Measurements from ENCODE around the gene NCAN.

NCAN gene

GRCh38 chr19:19258589-19259338, 47.0 kb downstream of the NCAN start:
- DNase-seq (ENCODE audit: low read depth): no peak
- H3K4me3 ChIP-seq (ENCODE audit: control insufficient read depth, low read depth, low read length): no peak overlapping the region
- TF ChIP-seq CTCF (IDR thresholded peaks at IDR 0.05; ENCODE audit: control insufficient read depth, insufficient read depth, low read depth, low read length, missing control alignments): no peak

GRCh38 chr19:19259741-19260140, 48.0 kb downstream of the NCAN start:
- no peak for DNase-seq (ENCODE audit: low read depth)
- no peak overlapping the region for H3K4me3 ChIP-seq (ENCODE audit: control insufficient read depth, low read depth, low read length)
- TF ChIP-seq CTCF (IDR thresholded peaks at IDR 0.05; ENCODE audit: control insufficient read depth, insufficient read depth, low read depth, low read length, missing control alignments): no peak

GRCh38 chr19:19260417-19261214, 48.9 kb downstream of the NCAN start:
- TF ChIP-seq CTCF (IDR thresholded peaks at IDR 0.05; ENCODE audit: control insufficient read depth, insufficient read depth, low read depth, low read length, missing control alignments): no peak
- H3K4me3 ChIP-seq (ENCODE audit: control insufficient read depth, low read depth, low read length): no peak overlapping the region
- no peak for DNase-seq (ENCODE audit: low read depth)

GRCh38 chr19:19261350-19262189, 49.8 kb downstream of the NCAN start:
- H3K4me3 ChIP-seq (ENCODE audit: control insufficient read depth, low read depth, low read length): no peak overlapping the region; the same call in 1 of the 2 replicates
- no peak for TF ChIP-seq CTCF (IDR thresholded peaks at IDR 0.05; ENCODE audit: control insufficient read depth, insufficient read depth, low read depth, low read length, missing control alignments)
- DNase-seq (ENCODE audit: low read depth): no peak

GRCh38 chr19:19262190-19263057, 50.7 kb downstream of the NCAN start:
- TF ChIP-seq CTCF (IDR thresholded peaks at IDR 0.05; ENCODE audit: control insufficient read depth, insufficient read depth, low read depth, low read length, missing control alignments): no peak
- DNase-seq (ENCODE audit: low read depth): no peak
- no peak overlapping the region for H3K4me3 ChIP-seq (ENCODE audit: control insufficient read depth, low read depth, low read length)
